Body of pancreas (tissue), 4 donors: ENCODE results near the gene PPTC7. TPM values are rescaled to one million over a fixed set of nuclear protein-coding genes. Genes with fewer than 3 reads are reported as not detected.
A peak's percentile ranks its signal among the peaks of the same experiment; 100 is the strongest.

Experiments used
- ATAC-seq: fragments of 150-250 bp; one replicate; pipeline ENCODE4 v1.9.1; 2016
- DNase-seq, 4 donors: peaks; one replicate each; pipeline ENCODE4 v3.0.0-alpha.2; 2019
- H3K27ac ChIP-seq, 4 donors: fragments of 200-600 bp; sonication (generic); 1 replicate in 3 of 4; 2 replicates in 1 of 4; pipeline versions ENCODE4 v1.5.1 to v1.6.1; 2016 to 2019; ENCODE audit warnings: mild to moderate bottlenecking in 1 of 4, mixed read lengths in 1 of 4, moderate library complexity in 1 of 4
- H3K27me3 ChIP-seq, 2 donors: fragments of 200-600 bp; sonication (generic); one replicate each; pipeline ENCODE4 v1.6.0; 2016; ENCODE audit warnings: mild to moderate bottlenecking in 1 of 2
- H3K36me3 ChIP-seq, 2 donors: fragments of 200-600 bp; sonication (generic); replicated peaks in 1 of 2; 2 replicates each; pipeline ENCODE4 v1.5.1; 2016; ENCODE audit warnings: low read depth in 2 of 2; ENCODE audit not compliant: insufficient read depth in 1 of 2
- H3K4me1 ChIP-seq: fragments of 200-600 bp; sonication (generic); one replicate; pipeline ENCODE4 v1.6.0; 2016
- H3K4me3 ChIP-seq, 2 donors: fragments of 200-600 bp; sonication (generic); 1 replicate in 1 of 2; 2 replicates in 1 of 2; pipeline ENCODE4 v1.5.1; 2016 to 2019
- H3K9me3 ChIP-seq, 3 donors: fragments of 200-600 bp; sonication (generic); 1 replicate in 2 of 3; 2 replicates in 1 of 3; pipeline ENCODE4 v1.5.1; 2016
- POLR2A ChIP-seq, 3 donors: fragments of 450-650 bp; IDR thresholded peaks; one replicate each; pipeline ENCODE4 v1.6.1; 2016; ENCODE audit warnings: antibody characterized with exemption in 3 of 3, mild to moderate bottlenecking in 2 of 3
- WGBS, 2 donors: methylation state at CpG; one replicate each; pipeline ENCODE4 v1.1.5; 2017; 5-methylcytosine and 5-hydroxymethylcytosine counted together
- intact Hi-C: fragments of 100-400 bp; cut with DNase I; formaldehyde crosslinking; loops from one replicate; pipeline ENCODE4 v1.15.1; 2023
- total RNA-seq, 2 donors: library from RNA; depleted of rRNA; stranded (reverse); fragments of >200 nt; gene quantifications; one replicate each; pipeline ENCODE4 v1.1.0, GENCODE V29; 2016
- TF ChIP-seq, protein P1 (sequence below), 7 experiments: fragments of 450-650 bp in 4 of 7; fragments of 200-600 bp in 3 of 7; sonication (generic) in 3 of 7; IDR thresholded peaks; one replicate each; pipeline ENCODE4 v1.5.1; 2016 to 2019; ENCODE audit warnings: antibody characterized with exemption in 7 of 7

Gene PPTC7
- total RNA-seq, 2 donors from 2014 or later: 10.1 to 10.5 TPM

GRCh38 chr12:110543965-110544364 is 39.2 kb downstream of the PPTC7 start:
- Histone ChIP-seq H3K4me1 (peaks cover 35% of the 10 kb centered on the region), H3K27ac (peak overlapping the region in 3 of 4 donors; percentile 60 to 75 (median 70)), H3K9me3 (no peaks in the 10 kb centered on the region), H3K27me3 (no peaks in the 10 kb centered on the region), H3K4me3 (no peak overlapping the region), H3K36me3 (no peaks in the 10 kb centered on the region)
- ATAC-seq: no peak
- TF ChIP-seq, protein P1, sequence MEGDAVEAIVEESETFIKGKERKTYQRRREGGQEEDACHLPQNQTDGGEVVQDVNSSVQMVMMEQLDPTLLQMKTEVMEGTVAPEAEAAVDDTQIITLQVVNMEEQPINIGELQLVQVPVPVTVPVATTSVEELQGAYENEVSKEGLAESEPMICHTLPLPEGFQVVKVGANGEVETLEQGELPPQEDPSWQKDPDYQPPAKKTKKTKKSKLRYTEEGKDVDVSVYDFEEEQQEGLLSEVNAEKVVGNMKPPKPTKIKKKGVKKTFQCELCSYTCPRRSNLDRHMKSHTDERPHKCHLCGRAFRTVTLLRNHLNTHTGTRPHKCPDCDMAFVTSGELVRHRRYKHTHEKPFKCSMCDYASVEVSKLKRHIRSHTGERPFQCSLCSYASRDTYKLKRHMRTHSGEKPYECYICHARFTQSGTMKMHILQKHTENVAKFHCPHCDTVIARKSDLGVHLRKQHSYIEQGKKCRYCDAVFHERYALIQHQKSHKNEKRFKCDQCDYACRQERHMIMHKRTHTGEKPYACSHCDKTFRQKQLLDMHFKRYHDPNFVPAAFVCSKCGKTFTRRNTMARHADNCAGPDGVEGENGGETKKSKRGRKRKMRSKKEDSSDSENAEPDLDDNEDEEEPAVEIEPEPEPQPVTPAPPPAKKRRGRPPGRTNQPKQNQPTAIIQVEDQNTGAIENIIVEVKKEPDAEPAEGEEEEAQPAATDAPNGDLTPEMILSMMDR (IDR thresholded peaks at IDR 0.05): no peak
- TF ChIP-seq POLR2A (IDR thresholded peaks at IDR 0.05): no peak
- intact Hi-C loops: no loop called here
- DNase-seq: no peak
- WGBS, 2 donors: 75 to 77% methylated on average over 4 of the region's 4 CpGs

DNA sequence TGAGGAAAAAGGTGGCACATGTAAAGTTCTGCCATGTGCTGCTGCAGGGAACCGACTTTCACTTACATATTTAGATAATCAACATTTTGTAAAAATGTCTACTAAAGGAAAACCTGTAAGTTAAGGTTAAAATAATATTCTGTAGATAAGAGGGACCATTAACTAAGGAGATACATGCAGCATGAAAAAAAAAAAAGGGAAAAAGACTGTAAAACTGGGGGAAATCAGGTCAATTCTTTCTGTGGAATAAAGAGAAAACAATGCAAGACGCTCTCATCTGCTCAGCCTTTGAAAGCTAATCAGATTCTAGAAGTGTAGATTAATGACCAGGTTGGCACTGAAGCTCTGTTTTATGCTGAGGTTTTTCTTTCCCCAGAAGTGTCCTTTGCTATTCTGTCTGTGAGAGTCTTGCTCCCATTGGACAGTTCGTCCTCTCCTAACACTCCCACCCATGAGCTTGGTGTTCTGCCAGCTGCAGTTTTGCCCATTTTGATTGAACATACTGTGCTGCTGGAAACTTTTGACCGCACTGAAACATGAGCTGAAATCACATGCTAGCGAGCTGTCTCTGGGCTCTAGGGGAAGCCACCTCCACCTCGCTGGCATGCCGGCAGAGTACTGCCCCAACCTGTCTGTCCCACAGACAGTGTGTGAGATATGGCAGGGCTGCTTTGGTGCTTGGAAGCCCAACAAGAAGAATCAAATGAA is 39.7 kb downstream of the PPTC7 start:
- no peak for TF ChIP-seq POLR2A (IDR thresholded peaks at IDR 0.05)
- TF ChIP-seq, protein P1 (IDR thresholded peaks at IDR 0.05): no peak
- H3K4me3 ChIP-seq: no peak overlapping the region
- no peaks in the 10 kb centered on the region for H3K27me3 ChIP-seq
- intact Hi-C loops: no loop called here
- H3K27ac ChIP-seq: peak overlapping the region in 3 of 4 donors; percentile 60 to 75 (median 70)
- DNase-seq: peak; percentile 91 to 94 (median 94)
- no peaks in the 10 kb centered on the region for H3K9me3 ChIP-seq
- peaks cover 39% of the 10 kb centered on the region for H3K4me1 ChIP-seq
- ATAC-seq: peak; percentile 97
- WGBS, 2 donors: 18 to 22% methylated on average over 7 of the region's 7 CpGs
- H3K36me3 ChIP-seq: no peaks in the 10 kb centered on the region

- H3K27ac ChIP-seq: no peak overlapping the region
- H3K27me3 ChIP-seq: no peaks in the 10 kb centered on the region
- whole genome bisulfite sequencing, 2 donors: 76 to 90% methylated on average over 8 of the region's 8 CpGs
- ATAC-seq (no peak), DNase-seq (no peak)
- no peak overlapping the region for H3K4me3 ChIP-seq
- no peaks in the 10 kb centered on the region for H3K9me3 ChIP-seq
- peaks cover 0 to 2% of the 10 kb centered on the region in 2 donors for H3K36me3 ChIP-seq
- intact Hi-C loops: no loop called here
- peaks cover 44% of the 10 kb centered on the region for H3K4me1 ChIP-seq
- TF ChIP-seq POLR2A (IDR thresholded peaks at IDR 0.05): no peak
- TF ChIP-seq, protein P1 (IDR thresholded peaks at IDR 0.05): no peak
Measured at GRCh38 chr12:110540048-110540447, 43.1 kb downstream of the PPTC7 start.

DNA sequence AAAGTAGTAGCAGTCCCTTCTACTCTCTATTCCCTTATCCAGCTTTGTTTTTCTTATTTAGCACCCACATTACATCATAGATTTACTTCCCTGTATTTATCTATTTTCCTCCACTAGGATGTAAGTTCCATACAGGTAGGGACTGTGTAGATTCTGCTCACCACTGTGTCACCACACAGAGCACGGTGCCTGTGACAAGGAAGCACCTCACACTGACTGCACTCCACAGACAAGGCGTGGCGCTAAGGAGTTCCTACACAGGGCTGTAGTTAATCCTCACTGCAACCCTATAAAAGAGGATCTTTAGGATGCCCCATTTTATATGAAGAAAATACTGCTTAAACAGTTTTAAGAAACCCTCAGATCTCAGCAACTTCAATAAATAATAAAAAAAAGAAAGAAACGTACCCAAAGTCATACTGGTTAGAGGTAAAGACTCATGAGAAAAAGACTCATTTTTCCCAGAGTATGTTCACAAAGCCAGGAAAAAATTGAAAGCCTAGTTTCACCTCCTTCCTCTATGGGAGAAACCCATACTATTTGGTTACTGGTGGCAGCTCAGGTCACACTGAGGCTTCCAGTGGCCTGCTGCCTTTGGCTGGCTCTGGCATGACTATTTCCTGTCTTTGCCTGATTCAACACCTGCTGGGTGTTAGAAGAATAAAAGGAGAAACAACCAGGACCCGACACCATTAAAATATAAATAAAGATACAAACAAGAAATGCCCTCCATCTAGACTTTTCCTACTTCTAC is 44.1 kb downstream of the PPTC7 start:
- H3K4me3 ChIP-seq: no peak overlapping the region
- 88 to 96% methylated on average over 5 of the region's 5 CpGs for WGBS, 2 donors
- H3K27me3 ChIP-seq: no peaks in the 10 kb centered on the region
- intact Hi-C loops: no loop called here
- H3K9me3 ChIP-seq: no peaks in the 10 kb centered on the region
- TF ChIP-seq POLR2A (IDR thresholded peaks at IDR 0.05): no peak
- TF ChIP-seq, protein P1 (IDR thresholded peaks at IDR 0.05): no peak
- peaks cover 37% of the 10 kb centered on the region for H3K4me1 ChIP-seq
- DNase-seq (no peak), ATAC-seq (no peak)
- peak overlapping the region in 1 of 4 donors; percentile 69 for H3K27ac ChIP-seq
- H3K36me3 ChIP-seq: peaks cover 0 to 2% of the 10 kb centered on the region in 2 donors
